DMS153 (cell line): ENCODE results near the gene EIF3F.

ENCODE experiments used
- DNase-seq: peaks from one replicate; lab custom pipeline; 2025; lab: John Stamatoyannopoulos, UW

EIF3F gene

GRCh38 chr11:7994581-7995278, 7.6 kb downstream of the EIF3F start:
- no peak for DNase-seq

- no peak for DNase-seq
Observed at GRCh38 chr11:7999795-8000194, 12.7 kb downstream of the EIF3F start.

- DNase-seq: no peak
Observed at GRCh38 chr11:8000390-8000789, 13.3 kb downstream of the EIF3F start.

GRCh38 chr11:8002676-8003075, 15.5 kb downstream of the EIF3F start:
- no peak for DNase-seq

- no peak for DNase-seq
Observed at GRCh38 chr11:8003187-8003586, 16.1 kb downstream of the EIF3F start.

- DNase-seq: no peak
Observed at GRCh38 chr11:8004008-8004407, 16.9 kb downstream of the EIF3F start.

GRCh38 chr11:8005556-8005955, 18.4 kb downstream of the EIF3F start:
- no peak for DNase-seq

GRCh38 chr11:8006349-8006977, 19.3 kb downstream of the EIF3F start:
- DNase-seq: peak; percentile 9

- no peak for DNase-seq
Observed at GRCh38 chr11:8008212-8008611, 21.1 kb downstream of the EIF3F start.

- no peak for DNase-seq
Observed at GRCh38 chr11:8009856-8010255, 22.7 kb downstream of the EIF3F start.

GRCh38 chr11:8011371-8011770, 24.2 kb downstream of the EIF3F start:
- DNase-seq: no peak

GRCh38 chr11:8011981-8012444, 24.9 kb downstream of the EIF3F start:
- no peak for DNase-seq

GRCh38 chr11:8013833-8014232, 26.7 kb downstream of the EIF3F start:
- no peak for DNase-seq

- no peak for DNase-seq
Observed at GRCh38 chr11:8015753-8016239, 28.7 kb downstream of the EIF3F start.

- no peak for DNase-seq
Observed at GRCh38 chr11:8016440-8016839, 29.3 kb downstream of the EIF3F start.

GRCh38 chr11:8017071-8017470, 29.9 kb downstream of the EIF3F start:
- DNase-seq: no peak

- DNase-seq: no peak
Observed at GRCh38 chr11:8017894-8018483, 30.9 kb downstream of the EIF3F start.

- no peak for DNase-seq
Observed at GRCh38 chr11:8018484-8019313, 31.6 kb downstream of the EIF3F start.

GRCh38 chr11:8019314-8020243, 32.4 kb downstream of the EIF3F start:
- no peak for DNase-seq

- DNase-seq: no peak
Observed at GRCh38 chr11:8020244-8020597, 33.1 kb downstream of the EIF3F start.

GRCh38 chr11:8021920-8022319, 34.8 kb downstream of the EIF3F start:
- DNase-seq: no peak
